Measurements from ENCODE around the gene GBA3. TPM values are rescaled to one million over a fixed set of nuclear protein-coding genes. Genes with fewer than 3 reads are reported as not detected.

Gene GBA3
- total and polyA plus RNA-seq, 2 experiments from 2014 or later = not detected

DNA sequence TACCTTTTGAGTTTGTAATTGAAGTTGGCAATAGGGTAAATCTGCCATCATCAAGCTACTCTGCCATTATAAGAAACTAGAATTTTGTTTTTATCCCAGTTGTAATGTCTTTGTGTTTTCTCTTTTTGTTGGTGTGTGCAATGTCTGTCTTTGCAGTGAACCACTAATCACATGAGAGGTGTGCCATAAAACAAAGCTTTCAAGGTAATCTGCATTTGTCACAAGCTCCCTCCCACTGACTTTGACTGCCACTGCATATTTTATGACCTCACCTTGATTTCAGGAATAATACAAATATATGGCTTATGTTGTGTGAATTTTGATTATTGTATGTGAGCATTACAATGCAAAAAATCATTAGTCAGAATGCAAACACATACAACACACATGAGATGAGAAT is 9.0 kb upstream of the GBA3 start:
- no peaks in the 10 kb centered on the region for H3K9me2 ChIP-seq (ENCODE audit: insufficient read depth)
- peaks cover 11% of the 10 kb centered on the region; the same call in 1 of the 2 replicates for H3F3A ChIP-seq (ENCODE audit: insufficient read depth)
- no peaks in the 10 kb centered on the region for H3K79me2 ChIP-seq (ENCODE audit: insufficient read depth)
- H3K36me3 ChIP-seq (ENCODE audit: low read depth) = no peaks in the 10 kb centered on the region
- DNase-seq = no peak
- no peak overlapping the region for H3K4me3 ChIP-seq
- TF ChIP-seq EZH2phosphoT487 (IDR thresholded peaks at IDR 0.05; ENCODE audit: insufficient read depth, low read depth) = no peak
- TF ChIP-seq EZH2 (IDR thresholded peaks at IDR 0.05; ENCODE audit: insufficient read depth, poor library complexity, severe bottlenecking) = no peak
- H3K9me3 ChIP-seq (ENCODE audit: low read depth) = no peaks in the 10 kb centered on the region
- no peak overlapping the region for H2AFZ ChIP-seq
- H3K4me1 ChIP-seq (ENCODE audit: insufficient read depth) = peaks cover 5% of the 10 kb centered on the region; the same call in 1 of the 2 replicates
- H3K27me3 ChIP-seq (replicated peaks; ENCODE audit: insufficient read depth) = peaks cover 19% of the 10 kb centered on the region; the same call in 1 of the 2 replicates
- no peak overlapping the region for H3K4me2 ChIP-seq (ENCODE audit: unreplicated experiment)
- H4K20me1 ChIP-seq (ENCODE audit: insufficient read depth) = no peaks in the 10 kb centered on the region
- in situ Hi-C loops (cut with MboI) = loop anchor here (10.0 kb wide), 1 partner anchor 899 kb away; no protein-coding TSS in a partner anchor
- H3K27ac ChIP-seq = no peak overlapping the region
- H3K9ac ChIP-seq = no peak overlapping the region

DNA sequence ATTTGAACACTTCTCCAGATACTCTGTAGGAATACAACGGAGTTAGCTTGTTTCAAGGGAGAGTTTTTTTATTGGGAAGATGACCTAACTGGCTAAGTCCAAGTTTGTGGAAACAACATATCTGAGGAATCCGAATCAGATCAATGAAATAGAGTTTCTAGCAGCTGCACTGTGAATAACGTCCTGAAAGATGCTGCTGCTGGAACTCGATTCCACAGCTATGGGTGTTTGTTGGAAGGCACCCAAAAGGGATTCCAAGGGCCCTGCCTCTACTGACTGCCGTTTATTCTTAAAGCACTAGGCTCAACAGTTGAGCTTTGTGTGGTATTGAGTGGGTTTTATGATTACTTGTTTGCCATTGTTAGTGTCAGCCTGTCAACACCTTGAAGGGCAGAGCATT is 6.6 kb upstream of the GBA3 start:
- 12 to 13% methylated on average over 5 of the region's 5 CpGs for WGBS, 2 experiments (ENCODE audit: low coverage in 1 of 2, low lambda C conversion rate in 2 of 2, missing lambda C conversion rate in 2 of 2)
- Histone ChIP-seq H3K79me2 (ENCODE audit: insufficient read depth) (no peaks in the 10 kb centered on the region), H3F3A (ENCODE audit: insufficient read depth) (peaks cover 11% of the 10 kb centered on the region; the same call in 1 of the 2 replicates), H3K9me3 (ENCODE audit: low read depth) (no peaks in the 10 kb centered on the region), H3K27ac (no peak overlapping the region), H3K4me1 (ENCODE audit: insufficient read depth) (peaks cover 5% of the 10 kb centered on the region; the same call in 1 of the 2 replicates), H4K20me1 (ENCODE audit: insufficient read depth) (no peaks in the 10 kb centered on the region), H2AFZ (no peak overlapping the region), H3K36me3 (ENCODE audit: low read depth) (no peaks in the 10 kb centered on the region), H3K9me2 (ENCODE audit: insufficient read depth) (no peaks in the 10 kb centered on the region), H3K4me2 (ENCODE audit: unreplicated experiment) (no peak overlapping the region), H3K9ac (no peak overlapping the region), H3K27me3 (replicated peaks; ENCODE audit: insufficient read depth) (peaks cover 19% of the 10 kb centered on the region; the same call in 1 of the 2 replicates), H3K4me3 (no peak overlapping the region)
- DNase-seq = peak; percentile 4
- in situ Hi-C loops (cut with MboI) = loop anchor here (10.0 kb wide), 1 partner anchor 901 kb away; no protein-coding TSS in a partner anchor
- TF ChIP-seq EZH2 (IDR thresholded peaks at IDR 0.05; ENCODE audit: insufficient read depth, poor library complexity, severe bottlenecking) (no peak), EZH2phosphoT487 (IDR thresholded peaks at IDR 0.05; ENCODE audit: insufficient read depth, low read depth) (no peak)

- in situ Hi-C loops (cut with MboI) = loop anchor here (10.0 kb wide), 1 partner anchor 903 kb away; no protein-coding TSS in a partner anchor
- H3F3A ChIP-seq (ENCODE audit: insufficient read depth) = peaks cover 11% of the 10 kb centered on the region; the same call in 1 of the 2 replicates
- no peak for TF ChIP-seq EZH2 (IDR thresholded peaks at IDR 0.05; ENCODE audit: insufficient read depth, poor library complexity, severe bottlenecking)
- no peak for TF ChIP-seq EZH2phosphoT487 (IDR thresholded peaks at IDR 0.05; ENCODE audit: insufficient read depth, low read depth)
- 28 to 48% methylated on average over 3 of the region's 3 CpGs for WGBS, 2 experiments (ENCODE audit: low coverage in 1 of 2, low lambda C conversion rate in 2 of 2, missing lambda C conversion rate in 2 of 2)
- H3K4me1 ChIP-seq (ENCODE audit: insufficient read depth) = peaks cover 5% of the 10 kb centered on the region; the same call in 1 of the 2 replicates
- no peak overlapping the region for H2AFZ ChIP-seq
- H3K9ac ChIP-seq = no peak overlapping the region
- H3K4me2 ChIP-seq (ENCODE audit: unreplicated experiment) = no peak overlapping the region
- no peaks in the 10 kb centered on the region for H4K20me1 ChIP-seq (ENCODE audit: insufficient read depth)
- no peaks in the 10 kb centered on the region for H3K9me2 ChIP-seq (ENCODE audit: insufficient read depth)
- H3K9me3 ChIP-seq (ENCODE audit: low read depth) = no peaks in the 10 kb centered on the region
- H3K27ac ChIP-seq = no peak overlapping the region
- peak; percentile 47 for DNase-seq
- no peak overlapping the region for H3K4me3 ChIP-seq
- H3K36me3 ChIP-seq (ENCODE audit: low read depth) = no peaks in the 10 kb centered on the region
- H3K27me3 ChIP-seq (replicated peaks; ENCODE audit: insufficient read depth) = peaks cover 23% of the 10 kb centered on the region
- no peaks in the 10 kb centered on the region for H3K79me2 ChIP-seq (ENCODE audit: insufficient read depth)
Measured at GRCh38 chr4:22688236-22688635, 4.5 kb upstream of the GBA3 start.

DNA sequence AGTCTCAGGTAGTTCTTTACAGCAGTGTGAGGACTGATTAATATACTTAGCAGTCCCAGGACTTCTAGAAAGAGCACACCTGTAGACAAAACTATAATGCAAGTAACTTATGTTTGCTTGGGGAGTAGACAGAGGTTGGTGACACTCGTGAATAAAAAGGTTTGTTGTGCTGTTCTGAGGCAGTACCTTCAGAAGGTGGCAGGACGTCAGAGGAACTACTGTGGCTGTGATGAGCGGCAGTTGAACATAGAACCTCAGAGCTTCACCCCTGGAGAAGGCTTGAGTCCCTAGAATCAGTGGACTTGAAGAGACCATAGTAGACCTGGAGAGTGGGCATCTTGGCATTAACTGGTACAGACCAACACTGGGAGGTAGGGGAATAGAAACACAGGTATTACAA is 3.3 kb upstream of the GBA3 start:
- H3K9me2 ChIP-seq (ENCODE audit: insufficient read depth) = no peaks in the 10 kb centered on the region
- H3K4me3 ChIP-seq = no peak overlapping the region
- H3K9ac ChIP-seq = no peak overlapping the region
- no peak overlapping the region for H3K4me2 ChIP-seq (ENCODE audit: unreplicated experiment)
- peaks cover 11% of the 10 kb centered on the region; the same call in 1 of the 2 replicates for H3F3A ChIP-seq (ENCODE audit: insufficient read depth)
- no peaks in the 10 kb centered on the region for H3K9me3 ChIP-seq (ENCODE audit: low read depth)
- DNase-seq = no peak
- no peak overlapping the region for H3K27ac ChIP-seq
- TF ChIP-seq EZH2 (IDR thresholded peaks at IDR 0.05; ENCODE audit: insufficient read depth, poor library complexity, severe bottlenecking) (no peak), EZH2phosphoT487 (IDR thresholded peaks at IDR 0.05; ENCODE audit: insufficient read depth, low read depth) (no peak)
- H3K79me2 ChIP-seq (ENCODE audit: insufficient read depth) = no peaks in the 10 kb centered on the region
- peaks cover 5% of the 10 kb centered on the region; the same call in 1 of the 2 replicates for H3K4me1 ChIP-seq (ENCODE audit: insufficient read depth)
- in situ Hi-C loops (cut with MboI) = loop anchor here (10.0 kb wide), 1 partner anchor 905 kb away; no protein-coding TSS in a partner anchor
- no peaks in the 10 kb centered on the region for H3K36me3 ChIP-seq (ENCODE audit: low read depth)
- peaks cover 22% of the 10 kb centered on the region; the same call in 1 of the 2 replicates for H3K27me3 ChIP-seq (replicated peaks; ENCODE audit: insufficient read depth)
- H2AFZ ChIP-seq = no peak overlapping the region
- WGBS, 2 experiments (ENCODE audit: low coverage in 1 of 2, low lambda C conversion rate in 2 of 2, missing lambda C conversion rate in 2 of 2) = 50 to 69% methylated on average over 3 of the region's 3 CpGs
- no peaks in the 10 kb centered on the region for H4K20me1 ChIP-seq (ENCODE audit: insufficient read depth)

Data from GM23248 (cell line).